Measurements from ENCODE around the gene ME3.
A peak's percentile ranks its signal among the peaks of the same experiment; 100 is the strongest.
"Not testable (repeated sequence)": the region's sequence is repeated elsewhere in the genome, so short reads cannot be mapped to it uniquely, and the experiment has no call there.

Gene ME3

GRCh38 chr11:86418917-86419316 is 253.5 kb downstream of the ME3 start:
- TF ChIP-seq, protein P1, sequence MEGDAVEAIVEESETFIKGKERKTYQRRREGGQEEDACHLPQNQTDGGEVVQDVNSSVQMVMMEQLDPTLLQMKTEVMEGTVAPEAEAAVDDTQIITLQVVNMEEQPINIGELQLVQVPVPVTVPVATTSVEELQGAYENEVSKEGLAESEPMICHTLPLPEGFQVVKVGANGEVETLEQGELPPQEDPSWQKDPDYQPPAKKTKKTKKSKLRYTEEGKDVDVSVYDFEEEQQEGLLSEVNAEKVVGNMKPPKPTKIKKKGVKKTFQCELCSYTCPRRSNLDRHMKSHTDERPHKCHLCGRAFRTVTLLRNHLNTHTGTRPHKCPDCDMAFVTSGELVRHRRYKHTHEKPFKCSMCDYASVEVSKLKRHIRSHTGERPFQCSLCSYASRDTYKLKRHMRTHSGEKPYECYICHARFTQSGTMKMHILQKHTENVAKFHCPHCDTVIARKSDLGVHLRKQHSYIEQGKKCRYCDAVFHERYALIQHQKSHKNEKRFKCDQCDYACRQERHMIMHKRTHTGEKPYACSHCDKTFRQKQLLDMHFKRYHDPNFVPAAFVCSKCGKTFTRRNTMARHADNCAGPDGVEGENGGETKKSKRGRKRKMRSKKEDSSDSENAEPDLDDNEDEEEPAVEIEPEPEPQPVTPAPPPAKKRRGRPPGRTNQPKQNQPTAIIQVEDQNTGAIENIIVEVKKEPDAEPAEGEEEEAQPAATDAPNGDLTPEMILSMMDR (IDR thresholded peaks at IDR 0.05; ENCODE audit: low read depth, low read length) = peak; percentile 25
- DNase-seq (ENCODE audit: extremely low read depth, low read depth) = no peak

GRCh38 chr11:86418513-86418912 is 253.9 kb downstream of the ME3 start:
- TF ChIP-seq, protein P1 (IDR thresholded peaks at IDR 0.05; ENCODE audit: low read depth, low read length) = no peak
- no peak for DNase-seq (ENCODE audit: extremely low read depth, low read depth)

DNA sequence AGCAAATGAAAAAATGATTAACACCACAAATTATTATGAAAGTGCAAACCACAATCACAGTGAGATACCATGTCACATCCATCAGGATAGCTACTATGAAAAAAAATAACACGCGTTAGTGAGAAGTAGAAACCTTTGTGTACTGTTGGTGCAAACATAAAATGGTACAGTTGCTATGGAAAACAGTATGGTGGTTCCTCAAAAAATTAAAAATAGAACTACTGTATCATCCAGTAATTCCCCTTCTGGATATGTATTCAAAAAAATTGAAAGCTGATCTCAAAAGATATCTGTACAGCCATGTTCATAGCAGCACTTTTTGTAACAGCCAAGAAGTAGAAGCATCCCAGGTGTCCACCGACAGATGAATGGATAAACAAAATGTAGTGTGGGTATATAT is 254.3 kb downstream of the ME3 start:
- TF ChIP-seq, protein P1 (IDR thresholded peaks at IDR 0.05; ENCODE audit: low read depth, low read length) = no peak
- DNase-seq (ENCODE audit: extremely low read depth, low read depth) = no peak

GRCh38 chr11:86416951-86417350 is 255.5 kb downstream of the ME3 start:
- not testable (repeated sequence) for DNase-seq (ENCODE audit: extremely low read depth, low read depth)

GRCh38 chr11:86416494-86416893 is 255.9 kb downstream of the ME3 start:
- DNase-seq (ENCODE audit: extremely low read depth, low read depth) = no peak
- TF ChIP-seq, protein P1 (IDR thresholded peaks at IDR 0.05; ENCODE audit: low read depth, low read length) = no peak

DNA sequence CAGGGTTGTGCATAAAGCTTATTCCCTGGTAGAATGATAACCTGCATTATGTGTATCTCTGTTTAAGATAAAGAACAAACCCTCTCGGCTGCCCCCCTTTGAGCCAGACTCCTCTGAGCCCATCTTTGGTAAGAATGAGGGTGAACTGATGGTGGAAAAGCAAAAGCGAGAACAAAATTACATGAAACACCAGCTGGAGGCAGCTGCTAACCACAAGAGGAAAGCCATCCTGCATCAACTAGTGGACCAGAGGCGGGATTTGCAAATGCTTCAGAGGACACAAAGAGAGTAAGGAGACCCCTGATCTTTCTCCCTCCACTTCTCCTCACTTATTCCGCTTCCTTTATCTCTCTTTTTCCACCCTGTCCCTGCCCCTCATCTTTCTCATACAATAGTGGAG is 257.4 kb downstream of the ME3 start:
- TF ChIP-seq, protein P1 (IDR thresholded peaks at IDR 0.05; ENCODE audit: low read depth, low read length) = no peak
- no peak for DNase-seq (ENCODE audit: extremely low read depth, low read depth)

- TF ChIP-seq, protein P1 (IDR thresholded peaks at IDR 0.05; ENCODE audit: low read depth, low read length) = no peak
- DNase-seq (ENCODE audit: extremely low read depth, low read depth) = no peak
These were observed 258.4 kb downstream of the ME3 start for GRCh38 chr11:86414032-86414431.

DNA sequence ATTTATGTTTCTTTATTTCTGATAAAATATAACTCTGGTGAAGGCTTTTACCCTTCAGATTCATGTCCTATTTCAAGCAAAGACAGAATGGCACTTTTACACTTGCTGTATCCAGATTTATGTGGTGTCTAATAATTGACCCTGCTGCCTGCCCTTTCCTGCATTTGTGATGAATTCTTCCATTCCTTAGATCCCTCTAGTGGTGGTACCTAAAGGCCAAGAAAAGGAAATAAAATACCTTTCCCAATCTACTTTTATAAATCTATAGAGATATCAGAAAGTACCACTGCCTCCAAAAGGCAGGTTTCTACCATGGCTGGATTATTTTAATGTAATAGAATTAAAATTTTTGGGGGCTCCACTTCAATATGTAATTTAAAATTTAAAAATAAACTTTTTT is 263.6 kb downstream of the ME3 start:
- no peak for DNase-seq (ENCODE audit: extremely low read depth, low read depth)
- TF ChIP-seq, protein P1 (IDR thresholded peaks at IDR 0.05; ENCODE audit: low read depth, low read length) = peak; percentile 35
